Measurements from ENCODE around the gene FTL. TPM values are rescaled to one million over a fixed set of nuclear protein-coding genes. Genes with fewer than 3 reads are reported as not detected.
A peak's percentile ranks its signal among the peaks of the same experiment; 100 is the strongest.

FTL gene
- total RNA-seq, 1 donor from 2014 or later = 989 TPM

- no peak overlapping the region for H3K4me3 Mint-ChIP-seq
- no peak overlapping the region for H2AFZ ChIP-seq (replicated peaks)
- H3K27ac ChIP-seq = no peak overlapping the region
- no peaks in the 10 kb centered on the region for H3K27me3 ChIP-seq
- DNase-seq (ENCODE audit: low spot score) = no peak
- H3K36me3 ChIP-seq = no peaks in the 10 kb centered on the region
- no peak overlapping the region for H3K9ac ChIP-seq
- H3K4me1 ChIP-seq = peaks cover 7% of the 10 kb centered on the region
- peaks cover 12% of the 10 kb centered on the region for H4K20me1 ChIP-seq (ENCODE audit: low read depth)
- no peak overlapping the region for H3K4me2 ChIP-seq
- peaks cover 24% of the 10 kb centered on the region for H3K79me2 ChIP-seq (ENCODE audit: low read depth)
- peaks cover 6% of the 10 kb centered on the region for H3F3A ChIP-seq (ENCODE audit: low read depth)
- H3K4me1 Mint-ChIP-seq = peaks cover 14% of the 10 kb centered on the region
- H3K36me3 Mint-ChIP-seq = peaks cover 18% of the 10 kb centered on the region
- no peak overlapping the region for H3K27ac Mint-ChIP-seq
- TF ChIP-seq EZH2 (IDR thresholded peaks at IDR 0.05) = no peak
- no peak for TF ChIP-seq EZH2phosphoT487 (IDR thresholded peaks at IDR 0.05)
- TF ChIP-seq, protein P1, sequence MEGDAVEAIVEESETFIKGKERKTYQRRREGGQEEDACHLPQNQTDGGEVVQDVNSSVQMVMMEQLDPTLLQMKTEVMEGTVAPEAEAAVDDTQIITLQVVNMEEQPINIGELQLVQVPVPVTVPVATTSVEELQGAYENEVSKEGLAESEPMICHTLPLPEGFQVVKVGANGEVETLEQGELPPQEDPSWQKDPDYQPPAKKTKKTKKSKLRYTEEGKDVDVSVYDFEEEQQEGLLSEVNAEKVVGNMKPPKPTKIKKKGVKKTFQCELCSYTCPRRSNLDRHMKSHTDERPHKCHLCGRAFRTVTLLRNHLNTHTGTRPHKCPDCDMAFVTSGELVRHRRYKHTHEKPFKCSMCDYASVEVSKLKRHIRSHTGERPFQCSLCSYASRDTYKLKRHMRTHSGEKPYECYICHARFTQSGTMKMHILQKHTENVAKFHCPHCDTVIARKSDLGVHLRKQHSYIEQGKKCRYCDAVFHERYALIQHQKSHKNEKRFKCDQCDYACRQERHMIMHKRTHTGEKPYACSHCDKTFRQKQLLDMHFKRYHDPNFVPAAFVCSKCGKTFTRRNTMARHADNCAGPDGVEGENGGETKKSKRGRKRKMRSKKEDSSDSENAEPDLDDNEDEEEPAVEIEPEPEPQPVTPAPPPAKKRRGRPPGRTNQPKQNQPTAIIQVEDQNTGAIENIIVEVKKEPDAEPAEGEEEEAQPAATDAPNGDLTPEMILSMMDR (IDR thresholded peaks at IDR 0.05) = no peak
- no peaks in the 10 kb centered on the region for H3K9me3 ChIP-seq (ENCODE audit: low read depth)
- no peaks in the 10 kb centered on the region for H3K9me3 Mint-ChIP-seq
- peaks cover 2% of the 10 kb centered on the region for H3K27me3 Mint-ChIP-seq (ENCODE audit: insufficient read depth, low read depth)
- no peak overlapping the region for H3K4me3 ChIP-seq
These were observed 22.2 kb downstream of the FTL start for GRCh38 chr19:48987323-48987722.

- Histone ChIP-seq H3K27ac (no peak overlapping the region), H3K79me2 (ENCODE audit: low read depth) (peaks cover 29% of the 10 kb centered on the region), H3K4me1 (peaks cover 7% of the 10 kb centered on the region), H4K20me1 (ENCODE audit: low read depth) (peaks cover 12% of the 10 kb centered on the region), H3K4me3 (no peak overlapping the region), H3K36me3 (no peaks in the 10 kb centered on the region), H3K9ac (no peak overlapping the region), H3K4me2 (no peak overlapping the region), H3K27me3 (no peaks in the 10 kb centered on the region), H3F3A (ENCODE audit: low read depth) (peaks cover 12% of the 10 kb centered on the region), H2AFZ (replicated peaks) (no peak overlapping the region), H3K9me3 (ENCODE audit: low read depth) (no peaks in the 10 kb centered on the region)
- DNase-seq (ENCODE audit: low spot score) = no peak
- Mint-ChIP-seq H3K36me3 (peaks cover 18% of the 10 kb centered on the region), H3K9me3 (no peaks in the 10 kb centered on the region), H3K4me1 (peaks cover 15% of the 10 kb centered on the region), H3K27ac (peak overlapping the region; percentile 15), H3K4me3 (peak overlapping the region; percentile 27), H3K27me3 (ENCODE audit: insufficient read depth, low read depth) (peaks cover 3% of the 10 kb centered on the region)
- TF ChIP-seq, protein P1 (IDR thresholded peaks at IDR 0.05) = no peak
- TF ChIP-seq EZH2 (IDR thresholded peaks at IDR 0.05) (no peak), EZH2phosphoT487 (IDR thresholded peaks at IDR 0.05) (no peak)
These were observed 23.2 kb downstream of the FTL start for GRCh38 chr19:48988286-48988685.

- H3K27me3 ChIP-seq = no peaks in the 10 kb centered on the region
- DNase-seq (ENCODE audit: low spot score) = no peak
- H3K9me3 ChIP-seq (ENCODE audit: low read depth) = no peaks in the 10 kb centered on the region
- H3K4me3 ChIP-seq = no peak overlapping the region
- Mint-ChIP-seq H3K27me3 (ENCODE audit: insufficient read depth, low read depth) (peaks cover 2% of the 10 kb centered on the region), H3K4me3 (peak overlapping the region; percentile 30), H3K9me3 (no peaks in the 10 kb centered on the region), H3K36me3 (peaks cover 18% of the 10 kb centered on the region), H3K4me1 (peaks cover 18% of the 10 kb centered on the region), H3K27ac (no peak overlapping the region)
- H3F3A ChIP-seq (ENCODE audit: low read depth) = peaks cover 17% of the 10 kb centered on the region
- TF ChIP-seq, protein P1 (IDR thresholded peaks at IDR 0.05) = no peak
- TF ChIP-seq EZH2 (IDR thresholded peaks at IDR 0.05) (no peak), EZH2phosphoT487 (IDR thresholded peaks at IDR 0.05) (no peak)
- H3K27ac ChIP-seq = no peak overlapping the region
- H3K9ac ChIP-seq = no peak overlapping the region
- no peak overlapping the region for H2AFZ ChIP-seq (replicated peaks)
- peaks cover 31% of the 10 kb centered on the region for H3K79me2 ChIP-seq (ENCODE audit: low read depth)
- peaks cover 7% of the 10 kb centered on the region for H3K4me1 ChIP-seq
- no peak overlapping the region for H3K4me2 ChIP-seq
- H3K36me3 ChIP-seq = no peaks in the 10 kb centered on the region
- peaks cover 12% of the 10 kb centered on the region for H4K20me1 ChIP-seq (ENCODE audit: low read depth)
These were observed 23.8 kb downstream of the FTL start for GRCh38 chr19:48988860-48989259.

Data from neural progenitor cell (in vitro differentiated cells).